MG63 (cell line): ENCODE measurements around the gene IQGAP1. TPM values are rescaled to one million over a fixed set of nuclear protein-coding genes. Genes with fewer than 3 reads are reported as not detected.
"Not testable (repeated sequence)": the region's sequence is repeated elsewhere in the genome, so short reads cannot be mapped to it uniquely, and the experiment has no call there.

ENCODE experiments used
- DNase-seq: peaks from one replicate; pipeline ENCODE4 v3.0.0-alpha.2; 2020
- H3K27me3 ChIP-seq: fragments of 250-450 bp; sonication (Bioruptor Pico); 2 replicates; pipeline ENCODE4 v1.5.1; 2020; ENCODE audit warnings: mild to moderate bottlenecking, moderate library complexity
- H3K36me3 ChIP-seq: fragments of 250-450 bp; sonication (Bioruptor Pico); 2 replicates; pipeline ENCODE4 v1.5.1; 2020; ENCODE audit warnings: mild to moderate bottlenecking, moderate library complexity
- H3K4me3 ChIP-seq: fragments of 250-450 bp; sonication (Bioruptor Pico); 2 replicates; pipeline ENCODE4 v1.5.1; 2020; ENCODE audit warnings: mild to moderate bottlenecking, moderate library complexity
- H3K9me3 ChIP-seq: fragments of 250-450 bp; sonication (Bioruptor Pico); 2 replicates; pipeline ENCODE4 v1.5.1; 2020; ENCODE audit warnings: mild to moderate bottlenecking, moderate library complexity
- total RNA-seq: library from RNA; depleted of rRNA; stranded (reverse); fragments of >200 nt; shearing (Covaris generic); gene quantifications from 2 replicates; pipeline ENCODE4 v1.2.3, GENCODE V29; 2014; ENCODE audit warnings: low replicate concordance; rRNA removed

IQGAP1 gene, protein sequence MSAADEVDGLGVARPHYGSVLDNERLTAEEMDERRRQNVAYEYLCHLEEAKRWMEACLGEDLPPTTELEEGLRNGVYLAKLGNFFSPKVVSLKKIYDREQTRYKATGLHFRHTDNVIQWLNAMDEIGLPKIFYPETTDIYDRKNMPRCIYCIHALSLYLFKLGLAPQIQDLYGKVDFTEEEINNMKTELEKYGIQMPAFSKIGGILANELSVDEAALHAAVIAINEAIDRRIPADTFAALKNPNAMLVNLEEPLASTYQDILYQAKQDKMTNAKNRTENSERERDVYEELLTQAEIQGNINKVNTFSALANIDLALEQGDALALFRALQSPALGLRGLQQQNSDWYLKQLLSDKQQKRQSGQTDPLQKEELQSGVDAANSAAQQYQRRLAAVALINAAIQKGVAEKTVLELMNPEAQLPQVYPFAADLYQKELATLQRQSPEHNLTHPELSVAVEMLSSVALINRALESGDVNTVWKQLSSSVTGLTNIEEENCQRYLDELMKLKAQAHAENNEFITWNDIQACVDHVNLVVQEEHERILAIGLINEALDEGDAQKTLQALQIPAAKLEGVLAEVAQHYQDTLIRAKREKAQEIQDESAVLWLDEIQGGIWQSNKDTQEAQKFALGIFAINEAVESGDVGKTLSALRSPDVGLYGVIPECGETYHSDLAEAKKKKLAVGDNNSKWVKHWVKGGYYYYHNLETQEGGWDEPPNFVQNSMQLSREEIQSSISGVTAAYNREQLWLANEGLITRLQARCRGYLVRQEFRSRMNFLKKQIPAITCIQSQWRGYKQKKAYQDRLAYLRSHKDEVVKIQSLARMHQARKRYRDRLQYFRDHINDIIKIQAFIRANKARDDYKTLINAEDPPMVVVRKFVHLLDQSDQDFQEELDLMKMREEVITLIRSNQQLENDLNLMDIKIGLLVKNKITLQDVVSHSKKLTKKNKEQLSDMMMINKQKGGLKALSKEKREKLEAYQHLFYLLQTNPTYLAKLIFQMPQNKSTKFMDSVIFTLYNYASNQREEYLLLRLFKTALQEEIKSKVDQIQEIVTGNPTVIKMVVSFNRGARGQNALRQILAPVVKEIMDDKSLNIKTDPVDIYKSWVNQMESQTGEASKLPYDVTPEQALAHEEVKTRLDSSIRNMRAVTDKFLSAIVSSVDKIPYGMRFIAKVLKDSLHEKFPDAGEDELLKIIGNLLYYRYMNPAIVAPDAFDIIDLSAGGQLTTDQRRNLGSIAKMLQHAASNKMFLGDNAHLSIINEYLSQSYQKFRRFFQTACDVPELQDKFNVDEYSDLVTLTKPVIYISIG (N-terminal part only)
- 52.8 and 81.8 TPM in 2 replicates for total RNA-seq

DNA sequence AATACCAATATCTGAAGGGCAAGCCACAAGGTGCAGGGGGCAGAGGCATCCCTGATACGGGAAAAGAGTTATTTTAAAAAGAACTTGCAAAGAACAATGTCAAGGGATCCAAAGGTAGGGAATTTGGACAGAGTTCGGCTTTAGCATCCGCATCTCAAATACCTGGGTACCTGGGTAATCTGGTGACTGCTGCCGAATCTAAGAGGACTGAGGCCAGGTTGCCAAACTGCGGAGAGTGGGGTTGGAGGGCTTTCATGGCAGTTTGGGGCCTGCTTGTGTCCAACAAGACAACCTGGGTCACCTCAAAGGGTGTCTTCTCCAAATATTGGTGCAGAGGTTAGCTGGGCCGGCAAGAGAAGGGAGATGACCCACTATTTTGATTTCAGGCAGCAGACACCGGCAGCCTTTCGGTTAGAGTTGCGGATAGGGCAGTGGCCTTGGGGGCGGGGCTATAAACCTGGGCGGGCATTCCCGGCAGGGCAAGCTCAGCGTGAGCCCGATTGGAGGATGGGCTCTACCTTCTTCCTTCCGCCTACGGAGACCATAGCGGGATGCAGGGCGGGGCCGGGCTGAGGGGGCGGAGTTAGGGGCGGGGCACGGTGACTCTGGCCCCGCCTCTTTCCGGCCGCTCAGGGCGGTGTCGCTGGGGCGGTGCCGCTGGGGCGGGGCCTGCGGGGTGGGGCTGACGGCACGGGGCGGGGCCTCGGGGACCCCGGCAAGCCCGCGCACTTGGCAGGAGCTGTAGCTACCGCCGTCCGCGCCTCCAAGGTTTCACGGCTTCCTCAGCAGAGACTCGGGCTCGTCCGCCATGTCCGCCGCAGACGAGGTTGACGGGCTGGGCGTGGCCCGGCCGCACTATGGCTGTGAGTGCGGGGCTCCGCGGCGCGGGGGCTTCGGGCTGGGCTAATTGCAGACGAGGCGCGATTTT is at the start of gene IQGAP1:
Gene IQGAP1 (plus strand): TSS at position 709 of the 928 bp plus-strand sequence. CDS start 100 bp downstream, at position 809.
- DNase-seq: peak; percentile 97
- peaks cover 26% of the 10 kb centered on the region for H3K36me3 ChIP-seq
- H3K27me3 ChIP-seq: no peaks in the 10 kb centered on the region; the same call in 1 of the 2 replicates
- peak within 1 kb of the TSS; percentile 88 for H3K4me3 ChIP-seq
- H3K9me3 ChIP-seq: no peaks in the 10 kb centered on the region

DNA sequence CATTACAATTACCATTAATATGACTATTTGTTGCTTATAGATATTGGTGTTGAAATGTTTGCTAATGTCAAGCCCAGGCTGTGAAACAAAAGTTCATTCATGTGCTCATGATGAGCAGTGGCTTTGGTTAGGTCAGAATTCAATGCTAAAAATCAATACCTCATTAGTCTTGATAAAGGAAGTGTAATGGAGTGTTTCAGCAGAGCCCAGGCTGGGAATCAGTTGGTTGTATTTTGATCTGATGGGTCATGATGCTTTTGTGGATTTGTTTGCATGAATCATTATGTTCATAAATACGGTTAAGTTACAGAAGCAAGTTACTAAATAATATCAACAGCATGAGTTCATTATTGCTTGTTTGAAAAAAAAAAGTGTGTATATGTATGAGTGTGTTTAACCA is 49.5 kb upstream of the IQGAP1 start:
- no peaks in the 10 kb centered on the region for H3K27me3 ChIP-seq
- H3K4me3 ChIP-seq: no peak overlapping the region
- DNase-seq: no peak
- H3K9me3 ChIP-seq: no peaks in the 10 kb centered on the region
- H3K36me3 ChIP-seq: no peaks in the 10 kb centered on the region

DNA sequence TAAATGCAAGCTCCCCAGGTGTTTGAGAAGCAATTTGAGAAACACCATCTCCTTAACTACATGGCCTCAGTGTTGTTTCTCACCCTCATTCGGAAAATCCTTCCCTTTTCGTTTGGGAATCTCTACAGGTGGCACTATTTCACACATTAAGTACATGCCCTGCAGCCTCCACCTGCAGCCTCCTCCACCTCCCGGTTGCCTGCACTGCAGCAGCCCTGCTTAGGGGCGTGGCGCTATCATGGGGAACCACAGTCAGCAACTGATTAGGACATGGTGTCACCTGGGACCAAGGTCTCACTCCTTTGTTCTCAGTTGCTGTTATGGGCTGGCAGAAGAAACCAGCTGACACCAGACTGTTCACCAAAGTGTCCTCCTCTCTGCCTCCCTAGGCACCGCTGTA is 47.7 kb upstream of the IQGAP1 start:
- no peaks in the 10 kb centered on the region for H3K27me3 ChIP-seq
- H3K4me3 ChIP-seq: no peak overlapping the region
- no peaks in the 10 kb centered on the region for H3K9me3 ChIP-seq
- no peaks in the 10 kb centered on the region for H3K36me3 ChIP-seq
- no peak for DNase-seq

DNA sequence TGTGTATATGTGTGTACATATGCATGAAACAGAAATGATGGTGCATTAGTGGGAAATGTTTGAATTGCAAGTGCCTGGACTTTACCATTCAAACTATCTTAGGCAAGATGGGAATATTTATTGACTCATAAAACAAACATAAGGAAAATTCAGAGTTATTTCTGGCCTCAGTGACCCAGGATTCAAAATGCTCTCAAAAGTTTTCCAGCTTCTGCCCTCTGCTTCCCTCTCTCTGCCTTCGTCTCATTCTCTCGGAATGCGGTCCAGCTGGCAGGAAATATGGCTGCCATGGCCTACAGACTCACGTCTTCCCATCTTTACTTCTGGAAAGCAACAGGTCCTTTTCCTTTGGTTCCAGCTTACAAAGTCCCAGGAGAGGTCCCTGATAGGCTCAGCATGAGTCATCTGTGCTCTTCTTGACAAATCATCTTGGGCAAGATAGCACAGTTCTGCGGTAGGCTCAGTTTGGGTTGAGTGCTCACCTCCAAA is 44.7 kb upstream of the IQGAP1 start:
- no peaks in the 10 kb centered on the region for H3K36me3 ChIP-seq
- DNase-seq: no peak
- H3K9me3 ChIP-seq: no peaks in the 10 kb centered on the region
- no peaks in the 10 kb centered on the region for H3K27me3 ChIP-seq
- H3K4me3 ChIP-seq: no peak overlapping the region

DNA sequence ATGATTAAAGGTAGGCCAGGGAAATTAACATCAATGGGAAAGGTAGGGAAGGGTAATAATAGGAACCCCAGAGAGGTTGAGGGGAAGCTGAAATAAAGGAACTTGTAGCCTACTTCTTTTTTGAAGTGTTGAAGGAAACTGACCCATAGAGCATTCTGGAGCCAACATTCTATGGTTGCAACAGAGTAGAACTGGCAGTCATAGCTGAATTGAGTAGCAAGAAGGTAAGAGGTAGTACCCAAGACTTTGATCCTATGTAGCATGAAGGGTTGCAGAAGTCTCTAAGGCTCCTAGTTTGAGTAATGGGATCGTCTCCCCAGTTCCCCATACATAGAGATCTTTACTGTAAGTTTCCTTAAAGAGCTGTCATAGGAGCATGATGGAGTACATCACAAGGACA is 43.4 kb upstream of the IQGAP1 start:
- Histone ChIP-seq H3K36me3 (no peaks in the 10 kb centered on the region), H3K4me3 (no peak overlapping the region), H3K27me3 (no peaks in the 10 kb centered on the region), H3K9me3 (no peaks in the 10 kb centered on the region)
- DNase-seq: no peak

DNA sequence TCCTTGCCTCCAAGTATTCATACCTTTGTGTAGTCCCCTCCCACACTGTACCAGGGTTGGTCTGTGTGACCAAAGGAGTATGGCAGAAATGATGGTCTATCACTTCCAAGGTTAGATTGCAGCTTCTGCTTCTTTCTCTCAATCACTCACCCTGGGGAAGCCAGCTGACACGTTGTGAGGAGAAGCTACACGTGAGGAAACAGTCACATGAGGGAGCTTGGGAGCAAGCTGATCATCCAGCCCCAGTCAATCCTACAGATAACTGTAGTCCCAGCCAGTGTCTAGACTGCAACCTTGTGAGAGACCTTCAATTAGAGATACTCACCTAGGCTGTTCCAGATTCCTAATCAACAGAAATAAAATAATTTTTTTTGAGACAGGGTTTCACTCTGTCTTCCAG is 42.2 kb upstream of the IQGAP1 start:
- Histone ChIP-seq H3K4me3 (no peak overlapping the region), H3K9me3 (no peaks in the 10 kb centered on the region), H3K36me3 (no peaks in the 10 kb centered on the region), H3K27me3 (no peaks in the 10 kb centered on the region)
- no peak for DNase-seq

DNA sequence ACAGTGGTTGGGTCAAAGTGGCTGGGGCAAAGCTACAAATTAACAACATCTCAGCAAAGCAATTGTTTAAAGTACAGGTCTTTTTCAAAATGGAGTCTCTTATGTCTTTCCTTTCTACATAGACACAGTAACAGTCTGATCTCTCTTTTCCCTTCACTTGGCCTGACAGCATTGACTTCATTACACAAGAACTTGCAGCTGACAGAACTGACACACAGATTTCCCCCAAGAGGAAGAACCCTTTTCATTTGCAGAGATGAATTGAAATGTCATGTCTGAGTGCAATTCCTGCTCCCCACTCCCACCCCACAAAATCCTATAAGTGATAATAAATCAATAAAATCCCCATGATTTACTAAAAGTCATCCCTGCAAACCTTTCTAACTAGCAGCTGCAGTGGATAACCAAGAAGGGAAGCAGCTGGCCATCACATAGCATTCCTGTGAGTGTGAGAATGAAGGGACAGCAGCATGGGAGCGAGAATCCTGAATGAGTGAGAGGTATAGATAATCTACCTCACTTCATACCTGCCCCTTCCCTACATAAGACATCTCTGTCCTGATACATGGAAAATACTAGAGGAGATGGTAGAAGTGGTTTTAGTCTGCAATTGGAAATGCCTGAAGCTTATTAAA is 40.5 kb upstream of the IQGAP1 start:
- not testable (repeated sequence) for H3K36me3 ChIP-seq, H3K27me3 ChIP-seq, H3K9me3 ChIP-seq, H3K4me3 ChIP-seq, DNase-seq

DNA sequence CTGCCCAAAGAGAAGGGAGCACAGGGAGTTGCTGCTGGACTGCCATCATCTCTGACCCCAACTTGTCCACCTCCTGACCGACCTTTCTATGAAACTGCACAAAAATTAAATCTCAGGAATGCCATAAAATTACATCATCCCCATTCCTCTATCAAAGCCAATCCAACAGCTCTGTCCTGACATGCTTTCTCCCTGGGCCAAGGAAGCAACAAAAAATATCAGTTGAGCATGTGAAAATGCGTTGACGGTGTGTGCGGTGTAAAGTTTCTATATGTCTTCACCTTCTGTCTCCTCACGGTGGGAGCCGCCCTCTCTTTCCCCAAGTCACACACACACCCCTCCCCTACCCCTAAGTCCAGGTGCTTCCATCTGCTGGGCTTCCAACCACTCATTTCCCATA is 39.6 kb upstream of the IQGAP1 start:
- Histone ChIP-seq H3K36me3 (no peaks in the 10 kb centered on the region), H3K9me3 (no peaks in the 10 kb centered on the region), H3K27me3 (no peaks in the 10 kb centered on the region), H3K4me3 (no peak overlapping the region)
- no peak for DNase-seq

DNA sequence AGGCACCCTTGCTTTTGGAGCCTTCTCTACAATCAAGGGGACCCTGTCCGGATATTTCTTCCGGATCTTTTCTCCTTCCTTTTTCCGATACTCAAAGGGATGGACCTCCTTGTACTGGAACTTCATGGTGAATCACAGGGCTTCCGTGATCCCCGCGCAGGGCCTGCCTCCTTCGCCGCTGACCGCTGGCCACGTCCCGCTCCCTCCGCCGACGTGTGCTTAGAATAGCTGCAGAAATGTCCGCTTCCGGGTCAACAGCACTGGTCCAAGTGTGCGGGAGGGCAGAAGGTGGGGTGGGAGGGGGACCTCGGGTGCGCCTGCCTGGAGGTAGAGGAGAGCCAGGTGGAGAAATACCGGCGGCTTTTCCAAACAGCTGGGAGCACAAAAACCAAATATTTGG is 39.0 kb upstream of the IQGAP1 start:
- no peaks in the 10 kb centered on the region for H3K9me3 ChIP-seq
- no peak overlapping the region for H3K4me3 ChIP-seq
- no peaks in the 10 kb centered on the region for H3K36me3 ChIP-seq
- no peaks in the 10 kb centered on the region for H3K27me3 ChIP-seq
- DNase-seq: no peak

DNA sequence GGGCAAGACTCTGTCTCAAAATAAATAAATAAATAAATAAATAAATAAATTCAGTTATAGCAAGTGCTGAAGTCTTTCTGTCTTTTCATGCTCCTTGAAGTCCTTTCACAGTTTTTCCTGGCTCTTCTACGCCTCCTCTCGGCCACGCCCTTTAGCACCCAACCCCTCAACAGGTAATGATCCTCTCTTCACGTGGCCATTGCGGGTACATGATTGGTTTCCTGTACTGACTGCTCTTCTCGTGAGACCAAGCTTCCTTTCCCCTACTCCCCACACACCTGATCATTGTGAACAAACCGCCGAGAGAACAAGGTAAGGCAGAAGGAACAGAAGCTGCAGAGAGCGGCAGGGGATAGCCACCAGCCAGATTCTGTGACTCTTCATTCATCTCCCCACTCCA is 38.2 kb upstream of the IQGAP1 start:
- Histone ChIP-seq H3K27me3 (no peaks in the 10 kb centered on the region), H3K9me3 (no peaks in the 10 kb centered on the region), H3K4me3 (no peak overlapping the region), H3K36me3 (no peaks in the 10 kb centered on the region)
- no peak for DNase-seq

DNA sequence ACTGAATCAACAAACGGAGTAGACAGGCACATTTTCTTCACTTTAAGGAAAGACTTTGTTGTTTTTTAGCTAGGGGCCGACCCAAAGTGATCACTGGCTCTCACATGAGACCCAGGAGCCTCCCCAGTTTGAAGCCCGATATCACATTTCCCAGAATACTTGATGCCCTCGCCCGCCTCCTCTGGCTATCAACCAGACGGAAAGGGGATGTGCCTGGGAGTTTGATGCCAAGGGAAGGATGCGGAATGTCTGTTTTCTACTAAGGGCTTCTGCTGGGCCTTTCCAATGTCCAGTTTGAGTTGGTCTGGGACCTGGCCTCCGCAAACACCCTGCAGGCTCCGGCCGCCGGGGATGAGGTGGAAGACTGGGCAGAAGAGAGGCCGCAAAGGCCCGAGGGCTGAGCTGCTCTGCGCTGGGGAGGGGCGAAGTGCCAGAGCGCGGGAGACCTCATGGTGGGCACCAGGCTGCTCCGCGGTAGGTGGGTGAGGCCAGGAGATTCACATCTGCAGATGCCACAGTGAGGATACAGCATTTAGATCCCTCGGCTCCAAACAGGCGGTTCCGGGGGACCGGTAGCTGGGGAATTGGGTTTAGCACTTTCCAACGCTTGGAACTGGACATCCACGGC is 36.4 kb upstream of the IQGAP1 start:
- H3K4me3 ChIP-seq: peak overlapping the region; percentile 99
- H3K27me3 ChIP-seq: no peaks in the 10 kb centered on the region
- DNase-seq: no peak
- no peaks in the 10 kb centered on the region for H3K9me3 ChIP-seq
- H3K36me3 ChIP-seq: no peaks in the 10 kb centered on the region

DNA sequence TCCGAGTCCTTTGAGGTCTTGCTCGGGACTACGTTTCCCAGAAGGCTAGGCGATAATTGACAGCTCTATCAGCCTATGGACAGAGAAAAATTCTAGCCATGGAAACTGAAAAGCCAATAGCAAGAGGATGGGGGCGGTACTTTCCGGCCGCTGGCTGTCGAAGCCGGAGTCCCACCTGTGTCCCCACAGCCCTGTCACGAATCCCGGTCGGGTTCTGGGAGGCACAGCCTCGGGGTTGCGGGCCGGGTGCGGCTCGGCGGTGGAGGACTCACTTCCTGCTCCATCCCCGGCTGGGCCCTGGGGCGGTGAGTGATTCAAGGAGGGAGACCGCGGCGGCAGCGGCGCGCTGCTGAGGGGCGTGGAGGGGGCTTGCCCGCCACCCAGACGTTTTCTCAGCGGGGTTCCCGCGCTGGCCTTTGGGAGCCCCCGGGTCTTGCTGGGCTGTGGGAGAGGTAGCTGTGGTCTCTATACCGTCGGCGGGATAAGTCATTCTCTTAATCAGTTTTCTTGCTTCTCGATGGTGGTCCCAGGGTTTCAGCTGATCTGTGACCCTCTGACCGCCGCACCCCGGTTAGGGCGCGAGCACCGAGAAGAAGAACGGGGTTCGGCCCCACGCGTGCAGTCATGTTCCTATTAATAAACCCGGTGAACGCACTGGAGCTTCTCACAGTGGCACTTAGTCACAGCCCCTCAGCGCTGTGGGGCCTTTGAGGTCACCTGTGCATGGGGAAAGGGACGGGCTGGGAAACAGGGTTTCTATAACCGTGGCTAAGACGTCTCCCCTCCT is 35.7 kb upstream of the IQGAP1 start, which contains the start of gene ZNF774:
Gene ZNF774 (plus strand): TSS at position 178 of the 787 bp plus-strand sequence. CDS start 2,377 bp downstream, outside the sequence.
- Histone ChIP-seq H3K4me3 (peak within 1 kb of the TSS; percentile 99), H3K27me3 (no peaks in the 10 kb centered on the region)
- DNase-seq: peak; percentile 86

DNA sequence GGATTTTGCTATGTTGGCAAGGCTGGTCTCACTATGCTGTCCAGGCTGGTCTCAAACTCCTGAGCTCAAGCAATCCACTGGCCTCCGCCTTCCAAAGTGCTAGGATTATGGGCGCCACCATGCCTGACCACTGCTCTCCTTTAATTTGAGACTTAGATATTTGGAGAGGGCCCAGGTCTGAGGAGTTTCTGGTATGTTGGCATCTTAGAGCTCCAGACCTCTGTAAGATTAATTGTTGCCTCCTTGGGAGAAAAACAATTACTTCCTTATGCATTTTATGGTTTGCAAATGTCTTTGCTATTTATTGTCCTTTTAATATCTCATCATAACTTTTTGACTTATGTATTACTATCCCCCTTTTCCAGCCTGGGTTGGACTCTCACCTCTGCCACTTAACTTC is 33.1 kb upstream of the IQGAP1 start:
- H3K36me3 ChIP-seq: no peaks in the 10 kb centered on the region
- no peaks in the 10 kb centered on the region for H3K27me3 ChIP-seq
- DNase-seq: no peak
- H3K4me3 ChIP-seq: no peak overlapping the region
- no peaks in the 10 kb centered on the region for H3K9me3 ChIP-seq

More for the DNA sequence above, 35.7 kb upstream of the IQGAP1 start, which contains the start of gene ZNF774:
- Histone ChIP-seq H3K36me3 (no peaks in the 10 kb centered on the region), H3K9me3 (no peaks in the 10 kb centered on the region)
